WERI-Rb-1 (cell line): Measurements from ENCODE around the gene MAPKAP1.

Source experiments
- DNase-seq: peaks from one replicate; pipeline ENCODE4 v3.0.0-alpha.2; 2020
- H3K27ac ChIP-seq: fragments of 250-450 bp; sonication (Bioruptor Pico); 2 replicates; pipeline ENCODE4 v1.5.1; 2020; ENCODE audit warnings: mild to moderate bottlenecking, moderate library complexity
- H3K27me3 ChIP-seq: fragments of 250-450 bp; sonication (Bioruptor Pico); 2 replicates; pipeline ENCODE4 v1.5.1; 2021; ENCODE audit warnings: mild to moderate bottlenecking, low read depth, moderate library complexity; ENCODE audit not compliant: insufficient read depth, severe bottlenecking
- H3K36me3 ChIP-seq: fragments of 250-450 bp; sonication (Bioruptor Pico); 2 replicates; pipeline ENCODE4 v1.5.1; 2020; ENCODE audit warnings: mild to moderate bottlenecking, moderate library complexity
- H3K4me3 ChIP-seq: 2 replicates; pipeline ENCODE4 v1.5.1; 2011; ENCODE audit warnings: low read depth, mild to moderate bottlenecking, control low read depth, low read length
- H3K9me3 ChIP-seq: fragments of 250-450 bp; sonication (Bioruptor Pico); 2 replicates; pipeline ENCODE4 v1.5.1; 2021; ENCODE audit warnings: mild to moderate bottlenecking, moderate library complexity; ENCODE audit not compliant: severe bottlenecking
- TF ChIP-seq, protein P1 (sequence below): IDR thresholded peaks from 2 replicates; pipeline ENCODE4 v1.5.1; 2011; ENCODE audit warnings: low read depth, mild to moderate bottlenecking, control low read depth, inconsistent platforms, low read length

The MAPKAP1 gene

DNA sequence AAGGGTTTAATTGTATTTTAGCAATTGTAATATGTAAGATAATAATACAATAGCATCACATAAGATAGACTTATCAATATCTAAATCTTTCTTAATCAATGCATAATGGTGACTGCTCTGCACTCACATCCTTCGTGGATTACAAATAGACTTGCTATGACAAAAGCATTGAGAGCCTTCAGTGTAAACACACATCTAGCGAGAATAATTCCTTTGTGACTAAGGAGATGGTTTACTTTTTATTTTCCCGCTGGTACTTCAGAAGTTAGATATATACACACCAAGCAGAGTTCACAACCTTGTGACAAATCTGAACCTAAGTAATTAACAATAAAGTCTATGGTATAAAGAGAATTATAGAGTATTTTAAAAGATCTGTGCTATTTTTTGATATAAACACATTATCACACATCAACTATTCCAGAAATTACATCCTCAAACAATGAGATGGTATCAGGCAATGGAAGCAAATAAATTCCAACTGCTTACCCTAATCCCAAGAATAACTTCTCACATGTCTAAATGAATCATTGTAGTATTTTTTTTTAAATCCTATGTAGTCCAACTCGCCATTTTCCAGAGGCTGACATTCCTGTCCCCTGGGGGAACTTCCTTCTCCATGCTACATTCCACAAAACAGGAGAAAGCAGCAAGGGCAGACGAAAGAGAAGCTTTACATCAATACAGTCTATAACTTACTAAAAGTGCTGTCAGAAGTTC is 51.2 kb downstream of the MAPKAP1 start:
- Histone ChIP-seq H3K36me3 (0 out of 2 replicates have a peak, but pooled peaks cover 3% of the 10 kb centered on the region), H3K4me3 (no peak overlapping the region), H3K9me3 (no peaks in the 10 kb centered on the region), H3K27me3 (no peaks in the 10 kb centered on the region), H3K27ac (no peak overlapping the region)
- DNase-seq: no peak
- TF ChIP-seq, protein P1, sequence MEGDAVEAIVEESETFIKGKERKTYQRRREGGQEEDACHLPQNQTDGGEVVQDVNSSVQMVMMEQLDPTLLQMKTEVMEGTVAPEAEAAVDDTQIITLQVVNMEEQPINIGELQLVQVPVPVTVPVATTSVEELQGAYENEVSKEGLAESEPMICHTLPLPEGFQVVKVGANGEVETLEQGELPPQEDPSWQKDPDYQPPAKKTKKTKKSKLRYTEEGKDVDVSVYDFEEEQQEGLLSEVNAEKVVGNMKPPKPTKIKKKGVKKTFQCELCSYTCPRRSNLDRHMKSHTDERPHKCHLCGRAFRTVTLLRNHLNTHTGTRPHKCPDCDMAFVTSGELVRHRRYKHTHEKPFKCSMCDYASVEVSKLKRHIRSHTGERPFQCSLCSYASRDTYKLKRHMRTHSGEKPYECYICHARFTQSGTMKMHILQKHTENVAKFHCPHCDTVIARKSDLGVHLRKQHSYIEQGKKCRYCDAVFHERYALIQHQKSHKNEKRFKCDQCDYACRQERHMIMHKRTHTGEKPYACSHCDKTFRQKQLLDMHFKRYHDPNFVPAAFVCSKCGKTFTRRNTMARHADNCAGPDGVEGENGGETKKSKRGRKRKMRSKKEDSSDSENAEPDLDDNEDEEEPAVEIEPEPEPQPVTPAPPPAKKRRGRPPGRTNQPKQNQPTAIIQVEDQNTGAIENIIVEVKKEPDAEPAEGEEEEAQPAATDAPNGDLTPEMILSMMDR: no peak

DNA sequence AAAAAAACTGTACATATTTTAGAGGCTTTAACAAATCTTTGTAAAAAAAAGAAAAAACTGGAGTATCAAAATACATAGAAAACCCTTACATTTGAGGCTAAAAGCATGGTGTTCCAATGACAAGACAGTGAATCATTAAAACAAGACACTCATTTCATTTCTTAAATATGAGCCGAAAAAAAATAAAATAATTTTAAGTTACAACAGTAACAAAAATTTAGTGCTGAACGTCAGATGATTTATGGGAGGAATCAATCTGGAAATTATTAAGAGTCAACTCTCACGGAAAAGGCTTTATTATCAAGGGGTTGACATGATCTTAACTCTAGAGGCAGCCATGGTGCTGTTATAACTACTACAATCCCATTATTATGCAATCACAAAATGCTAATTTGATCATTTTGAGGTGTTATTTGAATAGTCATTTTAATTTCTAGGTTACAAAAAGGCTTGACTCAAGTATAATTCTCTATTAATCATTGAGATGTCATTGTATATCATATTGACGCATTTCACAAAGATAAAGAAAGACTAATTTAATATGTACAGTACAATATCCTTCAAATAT is 51.9 kb downstream of the MAPKAP1 start:
- 0 out of 2 replicates have a peak, but pooled peaks cover 3% of the 10 kb centered on the region for H3K36me3 ChIP-seq
- DNase-seq: no peak
- no peaks in the 10 kb centered on the region for H3K9me3 ChIP-seq
- H3K4me3 ChIP-seq: no peak overlapping the region
- no peaks in the 10 kb centered on the region for H3K27me3 ChIP-seq
- TF ChIP-seq, protein P1: no peak
- H3K27ac ChIP-seq: no peak overlapping the region

DNA sequence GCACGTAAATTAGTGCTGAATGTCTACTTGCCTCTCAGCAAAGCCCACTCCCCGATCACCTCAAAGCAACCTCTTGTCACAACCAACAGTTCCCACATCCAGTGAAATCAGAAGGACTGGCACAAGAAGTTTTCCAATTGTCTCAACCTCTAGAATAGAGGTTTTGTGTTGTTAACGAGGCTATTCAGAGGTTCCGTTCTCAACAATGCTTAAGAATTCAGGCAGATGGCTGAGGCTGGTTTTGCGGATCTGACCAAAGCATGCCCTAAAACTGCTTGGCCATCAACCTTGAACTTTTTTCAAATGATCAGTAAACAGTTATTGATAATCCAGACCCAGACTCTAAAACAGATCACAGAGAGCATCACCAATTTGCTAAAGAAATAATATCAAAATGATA is 52.9 kb downstream of the MAPKAP1 start:
- TF ChIP-seq, protein P1: no peak
- H3K4me3 ChIP-seq: no peak overlapping the region
- no peaks in the 10 kb centered on the region for H3K9me3 ChIP-seq
- no peak overlapping the region for H3K27ac ChIP-seq
- no peaks in the 10 kb centered on the region for H3K27me3 ChIP-seq
- DNase-seq: no peak
- 0 out of 2 replicates have a peak, but pooled peaks cover 3% of the 10 kb centered on the region for H3K36me3 ChIP-seq

DNA sequence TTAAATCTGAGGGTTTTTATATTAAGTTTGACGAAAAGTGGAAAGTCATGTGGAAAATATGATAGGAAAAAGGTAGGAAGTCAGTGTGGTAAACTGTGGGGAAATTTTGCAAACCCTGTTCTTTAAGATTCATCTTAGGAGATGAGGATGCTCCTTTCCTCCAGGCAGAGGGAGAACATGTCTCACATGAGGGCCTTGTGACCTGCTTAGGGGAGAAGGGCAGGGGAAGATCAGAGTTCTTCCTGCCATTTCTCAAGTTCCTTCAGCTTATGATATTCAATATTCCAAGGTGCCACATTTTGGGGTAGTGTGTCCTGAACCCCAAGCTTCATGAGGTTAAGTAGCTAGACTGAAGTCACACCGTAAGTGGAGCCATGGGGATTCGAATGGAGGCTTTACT is 53.7 kb downstream of the MAPKAP1 start:
- no peak for DNase-seq
- Histone ChIP-seq H3K27me3 (no peaks in the 10 kb centered on the region), H3K9me3 (no peaks in the 10 kb centered on the region), H3K36me3 (0 out of 2 replicates have a peak, but pooled peaks cover 3% of the 10 kb centered on the region), H3K27ac (no peak overlapping the region), H3K4me3 (no peak overlapping the region)
- TF ChIP-seq, protein P1: no peak

DNA sequence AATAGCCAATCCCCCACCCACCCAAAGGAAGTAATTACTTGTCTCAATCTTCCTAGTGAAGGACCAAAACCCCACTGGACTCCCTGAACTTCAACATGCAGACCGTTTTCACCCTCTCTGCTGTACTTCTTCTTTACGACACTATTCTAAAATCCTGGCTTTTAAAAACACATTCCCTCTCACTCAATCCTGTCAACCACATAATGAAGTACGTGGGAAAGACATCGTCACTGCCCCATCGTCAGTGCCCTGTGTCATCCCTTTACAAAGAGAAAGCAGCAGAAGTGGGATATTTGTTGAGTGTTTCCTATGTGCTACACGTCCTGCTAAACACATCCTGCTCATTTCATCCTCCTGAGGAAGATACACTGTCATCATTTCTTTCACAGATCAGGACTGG is 54.2 kb downstream of the MAPKAP1 start:
- Histone ChIP-seq H3K27ac (no peak overlapping the region), H3K4me3 (no peak overlapping the region), H3K27me3 (no peaks in the 10 kb centered on the region), H3K36me3 (0 out of 2 replicates have a peak, but pooled peaks cover 3% of the 10 kb centered on the region), H3K9me3 (no peaks in the 10 kb centered on the region)
- no peak for DNase-seq
- TF ChIP-seq, protein P1: no peak
